ENCODE results near the gene AGGF1. TPM values are rescaled to one million over a fixed set of nuclear protein-coding genes. Genes with fewer than 3 reads are reported as not detected.
"Not testable (repeated sequence)": the region's sequence is repeated elsewhere in the genome, so short reads cannot be mapped to it uniquely, and the experiment has no call there.

The AGGF1 gene
- total RNA-seq, 1 donor from 2014 or later, result 16.2 TPM

- Histone ChIP-seq H3K36me3 (no peaks in the 10 kb centered on the region), H3K4me1 (no peaks in the 10 kb centered on the region), H3K9me3 (replicated peaks) (peaks cover 14% of the 10 kb centered on the region), H3K27me3 (ENCODE audit: low read depth) (no peaks in the 10 kb centered on the region), H3K27ac (replicated peaks) (no peak overlapping the region), H3K4me3 (no peak overlapping the region)
- no peak for TF ChIP-seq CTCF (IDR thresholded peaks at IDR 0.05; ENCODE audit: borderline replicate concordance)
- intact Hi-C loops (cut with micrococcal nuclease), result no loop called here
- no peak for DNase-seq
These were observed 74.6 kb downstream of the AGGF1 start for GRCh38 chr5:77104813-77105212.

GRCh38 chr5:77107035-77107434 is 76.8 kb downstream of the AGGF1 start:
- H3K36me3 ChIP-seq; H3K27me3 ChIP-seq (ENCODE audit: low read depth); H3K27ac ChIP-seq (replicated peaks); H3K4me3 ChIP-seq; H3K4me1 ChIP-seq; intact Hi-C loops (cut with micrococcal nuclease); DNase-seq: not testable (repeated sequence)
- peaks cover 14% of the 10 kb centered on the region for H3K9me3 ChIP-seq (replicated peaks)

Other genes with a start within 250 kb of the AGGF1 start
- gene F2RL1, start 211.4 kb upstream of the AGGF1 start, total RNA-seq, result 2.0 TPM
- gene S100Z, start 180.4 kb upstream of the AGGF1 start, total RNA-seq, result not detected
- 0.63 TPM for gene CRHBP, start 77.4 kb upstream of the AGGF1 start, total RNA-seq
- gene ZBED3, start 56.9 kb downstream of the AGGF1 start, total RNA-seq, result 7.8 TPM
- 5.9 TPM for gene PDE8B, start 180.3 kb downstream of the AGGF1 start, total RNA-seq